Mesenteric fat pad (tissue), 1 donor: Measurements from ENCODE around the gene AMHR2. TPM values are rescaled to one million over a fixed set of nuclear protein-coding genes. Genes with fewer than 3 reads are reported as not detected.
"Not testable (repeated sequence)": the region's sequence is repeated elsewhere in the genome, so short reads cannot be mapped to it uniquely, and the experiment has no call there.

ENCODE experiments used
- DNase-seq: peaks from one replicate; pipeline ENCODE4 v3.0.0-alpha.2; 2020; ENCODE audit warnings: low spot score
- long read RNA-seq: library from polyadenylated mRNA; unstranded; transcript quantifications from one replicate; pipeline ENCODE4 v2.0.0, GENCODE V29; 2020
- total RNA-seq: library from RNA; stranded (reverse); fragmentation: NEBNext Ultra II Directional; extraction: Animal tissue kit (Norgen Biotek cat#: 25700); gene quantifications from one replicate; pipeline ENCODE4 v1.2.1, GENCODE V29; 2021
- donor health status: DM: yes; HTN: yes; CAD: no.

AMHR2 gene
- total RNA-seq = not detected
- long read RNA-seq = 0 reads

DNA sequence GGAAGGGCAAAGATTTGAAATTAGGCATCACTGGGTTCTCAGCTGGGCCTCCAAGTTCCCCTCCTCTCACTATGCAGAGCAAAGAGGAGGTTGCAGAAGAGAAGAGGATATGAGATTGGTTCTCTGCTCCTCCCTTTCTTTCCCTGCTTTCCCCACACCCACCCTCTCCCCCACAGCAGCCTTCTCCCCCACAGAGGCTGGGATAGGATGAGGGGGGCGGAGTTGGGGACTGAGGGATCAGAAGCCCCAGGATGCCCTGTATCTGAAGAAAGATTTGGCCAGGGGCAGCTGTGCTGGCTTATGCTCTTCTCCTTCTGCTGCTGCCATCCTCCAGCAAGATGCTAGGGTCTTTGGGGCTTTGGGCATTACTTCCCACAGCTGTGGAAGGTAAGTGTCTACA, at the start of gene AMHR2:
TSS of gene AMHR2 (plus strand) at position 259 of the 400 bp plus-strand sequence. CDS start at position 339, 80 bp downstream.
- peak; percentile 53 for DNase-seq

DNA sequence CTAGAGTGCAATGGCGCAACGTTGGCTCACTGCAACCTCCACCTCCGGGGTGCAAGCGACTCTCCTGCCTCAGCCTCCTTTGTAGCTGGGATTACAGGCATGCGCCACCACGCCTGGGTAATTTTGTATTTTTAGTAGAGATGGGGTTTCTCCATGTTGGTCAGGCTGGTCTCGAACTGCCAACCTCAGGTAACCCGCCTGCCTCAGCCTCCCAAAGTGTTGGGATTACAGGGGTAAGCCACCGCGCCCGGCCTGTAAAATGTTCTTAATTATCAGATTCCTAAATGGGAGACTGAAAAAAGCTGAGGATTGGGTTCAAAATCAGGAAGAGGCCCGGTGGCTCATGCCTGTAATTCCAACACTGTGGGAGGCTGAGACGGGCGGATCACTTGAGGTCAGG, 49.4 kb upstream of the AMHR2 start:
- DNase-seq = not testable (repeated sequence)

DNA sequence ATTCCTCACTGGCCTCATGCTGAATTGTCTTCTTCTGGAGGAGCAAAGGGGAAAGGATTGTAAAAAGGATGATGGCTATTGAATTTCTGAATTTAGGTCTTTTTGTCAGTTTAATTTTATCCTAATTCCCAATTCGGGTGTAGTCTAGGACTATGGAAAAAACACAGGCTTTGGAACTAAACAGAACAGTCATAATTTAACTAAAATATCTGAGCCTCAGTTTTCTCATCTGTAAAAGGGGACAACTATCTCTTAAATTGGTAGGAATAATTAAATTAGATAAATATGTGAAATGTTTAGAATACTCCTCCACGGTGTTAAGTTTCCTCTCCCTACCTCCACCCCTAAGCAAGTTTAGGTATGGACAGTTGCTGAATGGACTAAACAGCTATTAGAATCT, 46.9 kb upstream of the AMHR2 start:
- no peak for DNase-seq

DNA sequence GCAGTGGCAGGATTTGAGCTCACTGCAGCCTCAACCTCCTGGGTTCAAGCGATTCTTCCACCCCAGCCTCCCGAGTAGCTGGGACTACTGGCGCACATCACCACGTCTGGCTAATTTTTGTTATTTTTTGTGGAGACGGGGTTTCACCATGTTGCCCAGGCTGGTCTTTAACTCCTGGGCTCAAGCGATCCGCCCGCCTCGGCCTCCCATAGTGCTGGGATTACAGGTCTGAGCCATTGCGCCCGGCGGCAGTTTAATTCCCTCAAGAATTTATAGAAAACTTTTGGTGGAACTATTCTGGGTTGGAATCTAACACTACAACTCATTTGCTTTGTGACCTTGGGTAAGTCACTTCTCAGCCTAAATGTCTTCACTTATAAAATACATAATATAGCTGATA, 45.4 kb upstream of the AMHR2 start:
- no peak for DNase-seq

DNA sequence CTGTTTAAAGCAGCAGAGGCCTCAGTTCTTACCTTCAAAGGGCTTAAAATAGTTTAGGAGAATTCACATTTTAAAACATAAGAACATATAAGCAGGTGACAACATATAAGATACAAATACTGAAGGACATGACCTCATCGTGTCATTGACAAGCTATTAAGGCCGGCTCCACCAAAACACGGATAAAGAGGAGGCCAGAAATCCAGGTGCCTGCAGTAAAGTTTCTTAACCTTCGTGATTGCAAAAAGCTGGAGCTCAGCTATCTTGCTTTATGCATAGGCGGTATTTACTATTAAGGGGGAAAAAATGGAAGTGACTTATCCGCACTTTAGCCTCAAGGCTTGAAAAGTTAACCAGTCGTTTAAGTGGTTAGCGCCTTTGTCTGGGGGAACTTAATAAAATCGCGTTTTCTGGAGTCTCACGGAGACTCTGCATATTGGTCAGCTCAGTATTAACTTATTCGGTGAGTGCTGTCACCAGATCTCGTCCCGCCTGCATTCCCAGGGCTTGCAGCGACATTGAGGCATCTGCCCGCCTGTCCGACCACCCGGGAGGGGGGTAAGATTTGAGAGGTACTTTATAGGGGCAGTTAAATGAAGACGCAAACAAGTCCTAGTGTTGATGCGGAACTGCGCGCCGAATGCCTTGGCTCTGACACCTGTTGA, 44.8 kb upstream of the AMHR2 start:
- no peak for DNase-seq

DNA sequence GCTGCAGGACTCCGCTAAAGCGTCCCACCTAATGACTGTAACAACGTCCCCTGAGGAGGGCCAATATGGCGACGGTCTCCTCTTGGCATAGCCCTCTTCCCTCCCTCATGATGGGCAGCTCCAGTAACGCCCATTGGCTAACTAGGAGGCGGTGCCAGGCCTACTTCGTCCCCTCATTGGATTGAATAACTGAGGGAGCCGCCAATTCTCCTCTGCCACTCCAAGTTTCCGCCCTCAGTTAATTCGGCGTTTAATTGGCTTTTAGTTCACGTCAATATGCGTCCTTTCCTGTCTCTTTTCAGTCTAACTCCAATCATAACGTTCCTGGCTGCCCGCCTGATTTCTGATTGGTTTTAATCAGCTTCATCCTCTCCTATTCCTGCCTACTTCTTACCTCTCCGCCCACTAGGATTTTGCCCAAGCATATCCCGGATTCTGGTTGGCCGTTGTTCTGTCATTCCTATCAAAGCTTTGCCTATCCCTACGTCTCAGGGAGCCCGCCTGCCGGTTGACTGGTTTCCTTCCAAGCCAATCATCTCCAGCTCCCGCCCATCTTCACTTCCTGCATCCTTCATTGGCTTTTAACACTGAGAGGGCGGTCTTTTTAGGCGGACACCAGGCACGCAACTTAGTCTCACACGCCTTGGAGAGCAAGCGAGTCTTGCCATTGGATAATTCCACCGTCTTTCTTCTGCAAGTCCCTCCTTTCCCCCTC, 44.1 kb upstream of the AMHR2 start:
- DNase-seq = peak; percentile 96

DNA sequence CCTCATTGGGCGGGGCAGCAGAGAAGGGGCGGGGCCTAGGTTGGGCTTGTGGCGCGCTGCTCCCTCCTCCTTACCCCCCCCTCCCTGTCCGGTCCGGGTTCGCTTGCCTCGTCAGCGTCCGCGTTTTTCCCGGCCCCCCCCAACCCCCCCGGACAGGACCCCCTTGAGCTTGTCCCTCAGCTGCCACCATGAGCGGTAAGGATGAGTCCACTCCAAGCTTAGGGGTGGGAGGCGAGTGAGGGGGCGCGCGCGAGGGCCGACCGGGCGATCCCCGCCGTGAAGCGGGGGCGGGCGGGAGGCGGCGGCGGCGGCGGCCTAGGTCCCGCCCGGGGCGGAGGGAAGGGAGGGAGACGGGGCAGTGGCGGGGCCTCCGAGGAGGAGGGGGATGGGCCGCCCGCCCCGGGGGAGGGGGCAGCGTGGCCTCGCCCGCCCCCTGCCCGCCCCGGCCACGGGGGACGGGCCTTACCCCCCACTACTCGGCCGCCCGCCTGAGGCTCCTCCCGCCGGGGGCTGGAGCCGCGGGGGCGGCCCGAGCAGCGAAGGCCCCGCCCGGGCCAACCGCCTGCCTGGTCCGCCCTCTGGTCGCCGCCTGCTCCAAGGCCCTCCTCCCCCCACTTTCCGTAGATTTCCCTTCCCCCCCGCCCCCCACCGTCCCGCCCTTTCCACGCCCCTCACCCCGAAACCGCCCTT, 43.4 kb upstream of the AMHR2 start, which contains the start of gene SP1:
TSS of gene SP1 (plus strand) at position 73 of the 690 bp plus-strand sequence. CDS start at position 189, 116 bp downstream.
- peak; percentile 98 for DNase-seq

DNA sequence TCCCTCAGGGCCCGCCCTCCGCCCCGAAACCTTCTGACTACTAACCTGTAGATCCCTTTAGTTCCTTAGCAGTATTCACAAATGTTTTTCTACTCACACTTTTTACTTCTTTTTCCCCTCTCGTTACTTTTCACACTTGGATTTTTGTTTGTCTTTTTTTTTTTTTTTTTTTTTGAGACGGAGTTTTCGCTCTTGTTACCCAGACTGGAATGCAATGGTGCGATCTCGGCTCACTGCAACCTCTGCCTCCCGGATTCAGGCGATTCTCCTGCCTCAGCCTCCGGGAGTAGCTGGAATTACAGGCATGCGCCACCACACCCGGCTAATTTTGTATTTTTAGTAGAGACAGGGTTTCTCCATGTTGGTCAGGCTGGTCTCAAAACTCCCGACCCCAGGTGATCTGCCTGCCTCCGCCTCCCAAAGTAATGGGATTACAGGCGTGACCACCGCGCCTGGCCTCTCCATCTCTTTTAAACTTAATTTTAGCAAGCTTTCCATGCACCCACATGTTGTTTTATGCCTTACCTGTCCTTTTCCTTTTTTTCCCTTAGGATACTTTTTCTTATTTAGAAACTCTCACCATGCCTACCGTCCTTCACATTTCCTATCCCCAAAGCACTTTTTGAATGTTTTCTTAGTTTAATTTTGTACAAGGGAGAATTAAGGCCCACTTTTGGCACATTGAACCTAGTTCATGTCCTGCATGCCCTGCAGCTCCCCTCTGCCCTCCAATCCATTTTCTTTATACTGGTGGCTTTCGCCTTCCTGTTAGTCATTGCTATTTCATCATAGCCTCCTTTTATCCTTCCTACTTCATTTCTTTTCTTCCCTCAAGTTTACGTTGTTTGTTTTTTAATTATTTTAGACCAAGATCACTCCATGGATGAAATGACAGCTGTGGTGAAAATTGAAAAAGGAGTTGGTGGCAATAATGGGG, 42.6 kb upstream of the AMHR2 start:
- DNase-seq = no peak

DNA sequence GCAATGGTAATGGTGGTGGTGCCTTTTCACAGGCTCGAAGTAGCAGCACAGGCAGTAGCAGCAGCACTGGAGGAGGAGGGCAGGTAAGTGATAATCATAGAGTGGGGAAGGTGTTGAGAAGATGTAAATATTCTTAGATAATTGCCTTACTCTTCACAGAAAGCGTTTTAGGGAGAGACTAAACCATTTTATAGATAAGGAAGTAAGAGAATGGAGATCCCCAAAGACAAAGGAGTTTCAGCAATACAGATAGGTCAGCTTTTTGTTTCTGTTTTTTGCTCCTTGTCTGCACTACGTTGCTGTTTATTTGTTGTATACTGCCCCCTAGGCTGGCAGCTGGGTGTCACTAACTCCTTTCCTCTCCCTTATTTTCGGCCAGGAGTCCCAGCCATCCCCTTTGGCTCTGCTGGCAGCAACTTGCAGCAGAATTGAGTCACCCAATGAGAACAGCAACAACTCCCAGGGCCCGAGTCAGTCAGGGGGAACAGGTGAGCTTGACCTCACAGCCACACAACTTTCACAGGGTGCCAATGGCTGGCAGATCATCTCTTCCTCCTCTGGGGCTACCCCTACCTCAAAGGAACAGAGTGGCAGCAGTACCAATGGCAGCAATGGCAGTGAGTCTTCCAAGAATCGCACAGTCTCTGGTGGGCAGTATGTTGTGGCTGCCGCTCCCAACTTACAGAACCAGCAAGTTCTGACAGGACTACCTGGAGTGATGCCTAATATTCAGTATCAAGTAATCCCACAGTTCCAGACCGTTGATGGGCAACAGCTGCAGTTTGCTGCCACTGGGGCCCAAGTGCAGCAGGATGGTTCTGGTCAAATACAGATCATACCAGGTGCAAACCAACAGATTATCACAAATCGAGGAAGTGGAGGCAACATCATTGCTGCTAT, 41.7 kb upstream of the AMHR2 start:
- DNase-seq = no peak

DNA sequence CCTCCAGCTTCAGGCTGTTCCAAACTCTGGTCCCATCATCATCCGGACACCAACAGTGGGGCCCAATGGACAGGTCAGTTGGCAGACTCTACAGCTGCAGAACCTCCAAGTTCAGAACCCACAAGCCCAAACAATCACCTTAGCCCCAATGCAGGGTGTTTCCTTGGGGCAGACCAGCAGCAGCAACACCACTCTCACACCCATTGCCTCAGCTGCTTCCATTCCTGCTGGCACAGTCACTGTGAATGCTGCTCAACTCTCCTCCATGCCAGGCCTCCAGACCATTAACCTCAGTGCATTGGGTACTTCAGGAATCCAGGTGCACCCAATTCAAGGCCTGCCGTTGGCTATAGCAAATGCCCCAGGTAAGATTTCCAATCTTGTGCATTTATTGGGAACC, 40.4 kb upstream of the AMHR2 start:
- DNase-seq = no peak

DNA sequence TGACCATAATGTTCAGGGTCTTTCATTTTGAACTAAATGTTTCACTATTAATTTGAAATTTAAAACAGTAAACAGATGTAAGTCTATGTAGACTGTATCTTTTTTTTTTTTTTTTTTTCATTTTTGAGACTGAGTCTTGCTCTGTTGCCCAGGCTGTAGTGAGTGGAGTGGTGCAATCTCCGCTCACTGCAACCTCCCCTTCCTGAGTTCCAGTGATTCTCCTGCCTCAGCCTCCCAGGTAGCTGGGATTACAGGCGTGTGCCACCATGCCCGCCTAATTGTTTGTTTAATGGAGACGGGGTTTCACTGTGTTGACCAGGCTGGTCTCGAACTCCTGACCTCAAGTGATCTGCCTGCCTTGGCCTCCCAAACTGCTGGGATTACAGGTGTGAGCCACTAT, 37.3 kb upstream of the AMHR2 start:
- peak; percentile 1 for DNase-seq

DNA sequence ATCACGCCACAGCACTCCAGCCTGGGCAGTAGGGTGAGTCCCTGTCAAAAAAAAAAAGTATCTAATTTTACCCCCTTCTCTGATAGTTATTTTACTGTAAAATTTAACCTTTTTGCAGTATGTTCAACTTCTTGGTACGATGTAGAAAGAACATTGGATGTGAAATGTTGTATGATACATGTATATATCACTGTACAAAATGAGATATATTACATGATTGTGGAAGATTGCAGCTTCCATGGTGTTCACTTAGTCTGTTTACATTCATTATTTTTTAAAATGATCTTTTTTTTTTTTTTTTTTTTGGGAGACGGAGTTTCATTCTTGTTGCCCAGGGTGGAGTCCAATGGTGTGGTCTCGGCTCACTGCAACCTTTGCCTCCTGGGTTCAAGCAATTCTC, 34.7 kb upstream of the AMHR2 start:
- no peak for DNase-seq

DNA sequence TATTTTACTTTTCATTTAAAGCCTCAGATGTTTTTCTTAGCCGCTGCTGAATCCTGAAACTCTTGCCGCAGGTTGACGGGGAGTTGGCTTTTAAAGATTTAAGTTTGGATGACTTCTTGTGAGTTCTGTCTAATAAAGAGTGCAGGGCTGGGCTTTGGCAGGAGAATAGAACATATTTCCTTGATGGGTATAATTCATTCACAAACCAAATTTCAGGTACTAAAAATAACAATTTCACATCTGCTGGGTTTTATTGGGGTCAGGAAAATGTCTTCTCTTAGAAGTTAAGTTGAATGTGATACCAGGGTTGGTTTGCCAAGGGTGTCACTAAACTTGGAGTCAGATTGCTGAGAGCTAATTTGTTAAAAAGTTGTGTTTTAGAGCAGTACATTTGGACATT, 34.0 kb upstream of the AMHR2 start:
- peak; percentile 0 for DNase-seq

DNA sequence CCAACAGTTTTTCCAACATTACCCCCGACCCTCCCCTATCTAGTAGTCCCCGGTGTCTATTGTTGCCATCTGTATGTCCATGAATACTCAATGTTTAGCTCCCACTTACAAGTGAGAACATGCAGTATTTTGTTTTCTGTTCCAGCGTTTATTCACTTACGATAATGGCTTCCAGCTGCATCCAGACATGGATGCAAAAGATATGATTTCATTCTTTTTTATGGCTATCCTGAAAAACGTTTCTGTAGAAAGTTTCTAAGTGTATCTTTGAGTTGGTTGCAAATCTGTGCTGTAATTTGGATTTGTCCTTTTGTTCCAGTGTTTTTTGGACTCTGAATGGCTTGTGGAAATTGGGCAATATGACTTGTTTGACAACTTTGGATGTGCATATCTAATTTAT, 31.9 kb upstream of the AMHR2 start:
- no peak for DNase-seq

DNA sequence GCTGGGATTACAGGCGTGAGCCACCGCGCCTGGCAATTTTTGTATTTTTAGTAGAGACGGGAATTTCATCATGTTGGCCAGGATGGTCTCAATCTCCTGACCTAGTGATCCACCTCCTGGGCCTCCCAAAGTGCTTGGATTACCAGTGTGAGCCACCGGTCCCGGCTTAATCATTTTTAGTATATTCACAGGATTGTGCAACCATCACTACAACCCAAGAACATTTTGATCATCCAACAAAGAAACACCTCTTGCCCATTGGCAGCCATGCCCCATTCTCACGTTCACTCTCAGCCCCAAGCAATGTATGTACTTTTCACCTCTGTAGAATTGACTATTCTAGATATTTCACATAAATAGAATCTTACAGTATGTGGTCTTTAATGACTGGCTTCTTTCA, 23.8 kb upstream of the AMHR2 start:
- DNase-seq = peak; percentile 22

DNA sequence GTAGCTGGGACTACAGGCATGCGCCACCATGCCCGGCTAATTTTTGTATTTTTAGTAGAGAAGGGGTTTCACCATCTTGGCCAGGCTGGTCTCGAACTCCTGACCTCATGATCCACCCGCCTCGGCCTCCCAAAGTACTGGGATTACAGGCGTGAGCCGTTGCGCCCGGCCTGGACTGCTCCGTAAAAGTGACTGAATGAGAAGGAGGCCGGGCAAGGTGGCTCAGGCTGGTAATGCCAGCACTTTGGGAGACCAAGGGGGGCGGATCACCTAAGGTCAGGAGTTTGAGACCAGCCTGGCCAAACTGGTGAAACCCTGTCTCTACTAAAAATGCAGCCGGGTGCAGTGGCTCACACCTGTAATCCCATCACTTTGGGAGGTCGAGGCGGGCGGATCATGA, 21.3 kb upstream of the AMHR2 start:
- peak; percentile 74 for DNase-seq

DNA sequence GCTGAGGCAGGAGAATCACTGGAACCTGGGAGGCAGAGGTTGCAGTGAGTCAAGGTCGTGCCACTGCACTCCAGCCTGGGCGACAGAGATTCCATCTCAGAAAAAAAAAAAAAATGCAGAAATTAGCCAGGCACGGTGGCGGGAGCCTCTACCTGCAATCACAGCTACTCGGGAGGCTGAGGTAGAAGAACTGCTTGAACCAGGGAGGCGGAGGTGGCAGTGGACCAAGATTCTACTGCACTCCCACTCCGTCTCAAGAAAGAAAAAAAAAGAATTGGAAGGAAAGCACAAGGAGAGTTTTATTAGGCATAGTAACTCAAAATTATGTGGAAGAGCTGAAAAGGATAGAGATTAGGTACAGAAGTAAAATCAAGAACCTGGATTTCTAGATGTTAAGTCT, 20.8 kb upstream of the AMHR2 start:
- peak; percentile 12 for DNase-seq

DNA sequence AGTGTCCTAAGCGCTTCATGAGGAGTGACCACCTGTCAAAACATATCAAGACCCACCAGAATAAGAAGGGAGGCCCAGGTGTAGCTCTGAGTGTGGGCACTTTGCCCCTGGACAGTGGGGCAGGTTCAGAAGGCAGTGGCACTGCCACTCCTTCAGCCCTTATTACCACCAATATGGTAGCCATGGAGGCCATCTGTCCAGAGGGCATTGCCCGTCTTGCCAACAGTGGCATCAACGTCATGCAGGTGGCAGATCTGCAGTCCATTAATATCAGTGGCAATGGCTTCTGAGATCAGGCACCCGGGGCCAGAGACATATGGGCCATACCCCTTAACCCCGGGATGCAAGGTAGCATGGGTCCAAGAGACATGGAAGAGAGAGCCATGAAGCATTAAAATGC, 12.7 kb upstream of the AMHR2 start:
- peak; percentile 35 for DNase-seq

DNA sequence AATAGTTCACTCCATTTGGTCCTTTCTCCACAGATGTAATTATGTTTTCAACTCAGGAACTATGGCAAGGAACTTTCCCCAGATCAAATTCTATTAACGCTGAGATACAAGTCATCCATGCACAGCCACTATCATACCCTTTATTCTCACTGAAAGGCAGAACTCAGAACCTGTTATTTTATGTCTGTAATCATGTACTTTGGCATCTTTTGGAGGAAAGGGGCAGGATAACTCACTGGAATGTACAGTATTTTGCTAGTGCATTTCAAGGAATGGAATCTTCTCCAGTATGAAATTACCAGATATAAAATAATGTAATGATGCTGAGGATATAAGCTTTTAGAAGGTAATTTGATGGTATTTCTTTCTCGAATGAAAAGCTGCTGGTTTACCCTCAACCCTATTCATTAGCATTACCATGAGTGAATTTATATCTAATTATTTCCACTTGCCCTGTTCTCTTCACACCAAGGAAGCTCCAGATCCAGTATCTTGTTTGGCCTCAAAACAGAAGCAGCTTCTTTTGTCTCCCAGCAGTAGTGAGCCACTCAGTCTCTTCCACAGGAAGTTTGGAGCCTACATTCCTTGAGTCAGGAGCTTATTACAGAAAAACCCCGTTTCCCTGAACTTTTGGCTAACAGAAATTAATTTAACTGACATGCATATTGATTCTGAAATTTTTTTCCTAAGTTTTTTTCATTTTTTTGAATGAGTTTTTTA, 10.0 kb upstream of the AMHR2 start:
- no peak for DNase-seq
